ENCODE data around the gene CDH15. TPM values are rescaled to one million over a fixed set of nuclear protein-coding genes. Genes with fewer than 3 reads are reported as not detected.
A peak's percentile ranks its signal among the peaks of the same experiment; 100 is the strongest.

Gene CDH15
- total RNA-seq, 1 experiment from 2014 or later, result 0.46 TPM

DNA sequence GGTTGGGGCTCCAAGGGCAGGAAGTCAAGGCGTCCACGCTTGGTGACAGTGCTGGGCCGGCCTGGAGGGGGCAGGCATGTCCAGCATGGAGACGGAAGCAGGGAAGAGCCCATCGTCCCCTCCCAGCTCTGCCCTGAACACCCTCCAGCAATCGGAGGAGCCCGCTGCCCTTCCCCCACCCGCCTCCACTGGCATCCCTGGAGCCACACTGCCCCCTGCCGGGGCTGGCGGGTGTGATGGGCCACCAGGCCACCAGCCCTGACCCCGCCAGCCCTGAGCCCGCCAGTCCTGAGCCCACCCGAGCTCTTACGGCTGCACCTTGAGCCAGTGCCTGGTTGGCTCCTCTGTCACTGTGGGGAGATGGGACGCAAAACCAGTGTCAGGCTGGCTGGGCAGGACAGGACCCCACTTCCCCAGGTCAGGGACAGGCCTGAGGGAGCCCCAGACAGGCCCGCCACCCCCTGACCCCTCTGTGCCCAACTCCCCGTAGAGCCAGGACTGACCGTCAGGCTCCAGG, 4.1 kb upstream of the CDH15 start:
- H3K4me1 Mint-ChIP-seq, result peaks cover 6% of the 10 kb centered on the region
- peaks cover 4% of the 10 kb centered on the region; the same call in 1 of the 2 replicates for H3K27me3 Mint-ChIP-seq (ENCODE audit: low read depth)
- H3K4me3 Mint-ChIP-seq, result no peak overlapping the region
- ATAC-seq (peak; percentile 55), DNase-seq (ENCODE audit: low spot score) (peak; percentile 97)
- TF ChIP-seq OVOL2 (CRISPR knock-in tag; IDR thresholded peaks at IDR 0.05; ENCODE audit: borderline replicate concordance) (no peak), ZNF263 (CRISPR knock-in tag; IDR thresholded peaks at IDR 0.05; ENCODE audit: low read depth) (no peak), HMGA2 (CRISPR knock-in tag; IDR thresholded peaks at IDR 0.05) (0 out of 2 replicates have a peak, but pooled peaks have one; percentile 18), RELA (CRISPR knock-in tag; IDR thresholded peaks at IDR 0.05; ENCODE audit: borderline replicate concordance) (peak; percentile 11; the same call in 1 of the 2 replicates), FOXP1 (CRISPR knock-in tag; IDR thresholded peaks at IDR 0.05; ENCODE audit: borderline replicate concordance) (peak; percentile 76; the same call in 1 of the 2 replicates), FOXK1 (CRISPR knock-in tag; IDR thresholded peaks at IDR 0.05) (0 out of 2 replicates have a peak, but pooled peaks have one; percentile 28), NFYB (CRISPR knock-in tag; conservative IDR thresholded peaks at IDR 0.05; ENCODE audit: low read depth) (no peak), ZNF396 (CRISPR knock-in tag; IDR thresholded peaks at IDR 0.05; ENCODE audit: borderline replicate concordance) (no peak), ZBTB21 (CRISPR knock-in tag; IDR thresholded peaks at IDR 0.05; ENCODE audit: borderline replicate concordance) (0 out of 2 replicates have a peak, but pooled peaks have one; percentile 50), ETV6 (CRISPR knock-in tag; IDR thresholded peaks at IDR 0.05) (peak; percentile 72; the same call in 1 of the 2 replicates), CREB1 (CRISPR knock-in tag; IDR thresholded peaks at IDR 0.05) (no peak), SP1 (CRISPR knock-in tag; conservative IDR thresholded peaks at IDR 0.05) (peak; percentile 79), TEAD1 (CRISPR knock-in tag; IDR thresholded peaks at IDR 0.05) (peak; percentile 74; the same call in 1 of the 2 replicates), MYBL2 (CRISPR knock-in tag; IDR thresholded peaks at IDR 0.05) (peak; percentile 75; the same call in 1 of the 2 replicates)
- TF ChIP-seq, protein P1, sequence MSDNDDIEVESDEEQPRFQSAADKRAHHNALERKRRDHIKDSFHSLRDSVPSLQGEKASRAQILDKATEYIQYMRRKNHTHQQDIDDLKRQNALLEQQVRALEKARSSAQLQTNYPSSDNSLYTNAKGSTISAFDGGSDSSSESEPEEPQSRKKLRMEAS (CRISPR knock-in tag; IDR thresholded peaks at IDR 0.05), result peak; percentile 83
- TF ChIP-seq, protein P2, sequence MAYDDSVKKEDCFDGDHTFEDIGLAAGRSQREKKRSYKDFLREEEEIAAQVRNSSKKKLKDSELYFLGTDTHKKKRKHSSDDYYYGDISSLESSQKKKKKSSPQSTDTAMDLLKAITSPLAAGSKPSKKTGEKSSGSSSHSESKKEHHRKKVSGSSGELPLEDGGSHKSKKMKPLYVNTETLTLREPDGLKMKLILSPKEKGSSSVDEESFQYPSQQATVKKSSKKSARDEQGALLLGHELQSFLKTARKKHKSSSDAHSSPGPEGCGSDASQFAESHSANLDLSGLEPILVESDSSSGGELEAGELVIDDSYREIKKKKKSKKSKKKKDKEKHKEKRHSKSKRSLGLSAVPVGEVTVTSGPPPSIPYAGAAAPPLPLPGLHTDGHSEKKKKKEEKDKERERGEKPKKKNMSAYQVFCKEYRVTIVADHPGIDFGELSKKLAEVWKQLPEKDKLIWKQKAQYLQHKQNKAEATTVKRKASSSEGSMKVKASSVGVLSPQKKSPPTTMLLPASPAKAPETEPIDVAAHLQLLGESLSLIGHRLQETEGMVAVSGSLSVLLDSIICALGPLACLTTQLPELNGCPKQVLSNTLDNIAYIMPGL (CRISPR knock-in tag; IDR thresholded peaks at IDR 0.05), result peak; percentile 86
- TF ChIP-seq, protein P3, sequence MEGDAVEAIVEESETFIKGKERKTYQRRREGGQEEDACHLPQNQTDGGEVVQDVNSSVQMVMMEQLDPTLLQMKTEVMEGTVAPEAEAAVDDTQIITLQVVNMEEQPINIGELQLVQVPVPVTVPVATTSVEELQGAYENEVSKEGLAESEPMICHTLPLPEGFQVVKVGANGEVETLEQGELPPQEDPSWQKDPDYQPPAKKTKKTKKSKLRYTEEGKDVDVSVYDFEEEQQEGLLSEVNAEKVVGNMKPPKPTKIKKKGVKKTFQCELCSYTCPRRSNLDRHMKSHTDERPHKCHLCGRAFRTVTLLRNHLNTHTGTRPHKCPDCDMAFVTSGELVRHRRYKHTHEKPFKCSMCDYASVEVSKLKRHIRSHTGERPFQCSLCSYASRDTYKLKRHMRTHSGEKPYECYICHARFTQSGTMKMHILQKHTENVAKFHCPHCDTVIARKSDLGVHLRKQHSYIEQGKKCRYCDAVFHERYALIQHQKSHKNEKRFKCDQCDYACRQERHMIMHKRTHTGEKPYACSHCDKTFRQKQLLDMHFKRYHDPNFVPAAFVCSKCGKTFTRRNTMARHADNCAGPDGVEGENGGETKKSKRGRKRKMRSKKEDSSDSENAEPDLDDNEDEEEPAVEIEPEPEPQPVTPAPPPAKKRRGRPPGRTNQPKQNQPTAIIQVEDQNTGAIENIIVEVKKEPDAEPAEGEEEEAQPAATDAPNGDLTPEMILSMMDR (IDR thresholded peaks at IDR 0.05), result peak; percentile 80
- TF ChIP-seq, protein P4, sequence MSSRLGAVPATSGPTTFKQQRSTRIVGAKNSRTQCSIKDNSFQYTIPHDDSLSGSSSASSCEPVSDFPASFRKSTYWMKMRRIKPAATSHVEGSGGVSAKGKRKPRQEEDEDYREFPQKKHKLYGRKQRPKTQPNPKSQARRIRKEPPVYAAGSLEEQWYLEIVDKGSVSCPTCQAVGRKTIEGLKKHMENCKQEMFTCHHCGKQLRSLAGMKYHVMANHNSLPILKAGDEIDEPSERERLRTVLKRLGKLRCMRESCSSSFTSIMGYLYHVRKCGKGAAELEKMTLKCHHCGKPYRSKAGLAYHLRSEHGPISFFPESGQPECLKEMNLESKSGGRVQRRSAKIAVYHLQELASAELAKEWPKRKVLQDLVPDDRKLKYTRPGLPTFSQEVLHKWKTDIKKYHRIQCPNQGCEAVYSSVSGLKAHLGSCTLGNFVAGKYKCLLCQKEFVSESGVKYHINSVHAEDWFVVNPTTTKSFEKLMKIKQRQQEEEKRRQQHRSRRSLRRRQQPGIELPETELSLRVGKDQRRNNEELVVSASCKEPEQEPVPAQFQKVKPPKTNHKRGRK (CRISPR knock-in tag; IDR thresholded peaks at IDR 0.05; ENCODE audit: borderline replicate concordance), result no peak
- TF ChIP-seq, protein P5, sequence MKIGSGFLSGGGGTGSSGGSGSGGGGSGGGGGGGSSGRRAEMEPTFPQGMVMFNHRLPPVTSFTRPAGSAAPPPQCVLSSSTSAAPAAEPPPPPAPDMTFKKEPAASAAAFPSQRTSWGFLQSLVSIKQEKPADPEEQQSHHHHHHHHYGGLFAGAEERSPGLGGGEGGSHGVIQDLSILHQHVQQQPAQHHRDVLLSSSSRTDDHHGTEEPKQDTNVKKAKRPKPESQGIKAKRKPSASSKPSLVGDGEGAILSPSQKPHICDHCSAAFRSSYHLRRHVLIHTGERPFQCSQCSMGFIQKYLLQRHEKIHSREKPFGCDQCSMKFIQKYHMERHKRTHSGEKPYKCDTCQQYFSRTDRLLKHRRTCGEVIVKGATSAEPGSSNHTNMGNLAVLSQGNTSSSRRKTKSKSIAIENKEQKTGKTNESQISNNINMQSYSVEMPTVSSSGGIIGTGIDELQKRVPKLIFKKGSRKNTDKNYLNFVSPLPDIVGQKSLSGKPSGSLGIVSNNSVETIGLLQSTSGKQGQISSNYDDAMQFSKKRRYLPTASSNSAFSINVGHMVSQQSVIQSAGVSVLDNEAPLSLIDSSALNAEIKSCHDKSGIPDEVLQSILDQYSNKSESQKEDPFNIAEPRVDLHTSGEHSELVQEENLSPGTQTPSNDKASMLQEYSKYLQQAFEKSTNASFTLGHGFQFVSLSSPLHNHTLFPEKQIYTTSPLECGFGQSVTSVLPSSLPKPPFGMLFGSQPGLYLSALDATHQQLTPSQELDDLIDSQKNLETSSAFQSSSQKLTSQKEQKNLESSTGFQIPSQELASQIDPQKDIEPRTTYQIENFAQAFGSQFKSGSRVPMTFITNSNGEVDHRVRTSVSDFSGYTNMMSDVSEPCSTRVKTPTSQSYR (CRISPR knock-in tag; IDR thresholded peaks at IDR 0.05), result peak; percentile 99
- TF ChIP-seq, protein P6, sequence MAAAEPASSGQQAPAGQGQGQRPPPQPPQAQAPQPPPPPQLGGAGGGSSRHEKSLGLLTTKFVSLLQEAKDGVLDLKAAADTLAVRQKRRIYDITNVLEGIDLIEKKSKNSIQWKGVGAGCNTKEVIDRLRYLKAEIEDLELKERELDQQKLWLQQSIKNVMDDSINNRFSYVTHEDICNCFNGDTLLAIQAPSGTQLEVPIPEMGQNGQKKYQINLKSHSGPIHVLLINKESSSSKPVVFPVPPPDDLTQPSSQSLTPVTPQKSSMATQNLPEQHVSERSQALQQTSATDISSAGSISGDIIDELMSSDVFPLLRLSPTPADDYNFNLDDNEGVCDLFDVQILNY (CRISPR knock-in tag; IDR thresholded peaks at IDR 0.05), result no peak
- ChIA-PET POLR2A (interaction anchor here (0.5 to 1.2 kb wide), 2 partner anchors 357 to 398 kb away, joined by 3 to 4 read pairs; no protein-coding TSS in a partner anchor), CTCF (interaction anchor here (0.5 to 2.6 kb wide), 72 partner anchors 10 to 495 kb away, joined by 3 to 47 read pairs (median 4); partner anchors contain the start of genes ACSF3, APRT, CBFA2T3 and GALNS)
- H3K9me3 Mint-ChIP-seq, result no peaks in the 10 kb centered on the region
- H3K36me3 Mint-ChIP-seq, result no peaks in the 10 kb centered on the region
- no peak overlapping the region for H3K27ac Mint-ChIP-seq

Data from WTC11 (cell line).